Fibroblast of lung (primary cell): ENCODE results near the gene TUG1.

ENCODE experiments used
- EZH2 ChIP-seq: IDR thresholded peaks from 2 replicates; pipeline ENCODE4 v1.5.1; 2012; ENCODE audit warnings: low read length, control low read depth, mild to moderate bottlenecking; ENCODE audit errors: missing control alignments
- TF ChIP-seq, protein P1 (sequence below), 2 donors: IDR thresholded peaks in 1 of 2; conservative IDR thresholded peaks in 1 of 2; 1 replicate in 1 of 2; 2 replicates in 1 of 2; pipeline ENCODE4 v1.5.1; 2011 to 2012; ENCODE audit warnings: low read length in 2 of 2, control low read depth in 1 of 2, inconsistent platforms in 1 of 2, low read depth in 1 of 2, mild to moderate bottlenecking in 1 of 2

DNA sequence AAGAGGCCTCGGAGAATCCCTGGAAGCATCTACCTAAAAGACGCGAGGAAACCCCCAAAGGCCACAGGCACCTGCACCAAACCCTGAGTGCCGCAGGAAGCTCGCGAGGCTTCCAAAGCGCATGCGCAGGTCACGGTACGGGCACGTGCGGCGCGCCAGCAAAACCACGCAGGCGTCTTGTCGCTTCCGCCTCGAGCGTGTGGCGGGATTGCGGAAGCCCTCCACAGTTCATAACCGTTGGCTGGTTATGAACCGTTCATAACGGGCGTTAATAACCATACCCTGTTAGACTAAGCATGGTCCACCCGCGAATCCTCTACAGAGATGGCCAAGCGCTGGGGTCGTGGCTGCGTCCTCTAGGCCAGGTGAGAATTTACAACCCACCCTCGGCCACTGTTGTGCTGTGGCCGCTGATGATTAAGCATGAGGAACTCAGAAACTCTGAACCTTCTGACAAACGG lies 46.9 kb upstream of the TUG1 start:
- TF ChIP-seq, protein P1, sequence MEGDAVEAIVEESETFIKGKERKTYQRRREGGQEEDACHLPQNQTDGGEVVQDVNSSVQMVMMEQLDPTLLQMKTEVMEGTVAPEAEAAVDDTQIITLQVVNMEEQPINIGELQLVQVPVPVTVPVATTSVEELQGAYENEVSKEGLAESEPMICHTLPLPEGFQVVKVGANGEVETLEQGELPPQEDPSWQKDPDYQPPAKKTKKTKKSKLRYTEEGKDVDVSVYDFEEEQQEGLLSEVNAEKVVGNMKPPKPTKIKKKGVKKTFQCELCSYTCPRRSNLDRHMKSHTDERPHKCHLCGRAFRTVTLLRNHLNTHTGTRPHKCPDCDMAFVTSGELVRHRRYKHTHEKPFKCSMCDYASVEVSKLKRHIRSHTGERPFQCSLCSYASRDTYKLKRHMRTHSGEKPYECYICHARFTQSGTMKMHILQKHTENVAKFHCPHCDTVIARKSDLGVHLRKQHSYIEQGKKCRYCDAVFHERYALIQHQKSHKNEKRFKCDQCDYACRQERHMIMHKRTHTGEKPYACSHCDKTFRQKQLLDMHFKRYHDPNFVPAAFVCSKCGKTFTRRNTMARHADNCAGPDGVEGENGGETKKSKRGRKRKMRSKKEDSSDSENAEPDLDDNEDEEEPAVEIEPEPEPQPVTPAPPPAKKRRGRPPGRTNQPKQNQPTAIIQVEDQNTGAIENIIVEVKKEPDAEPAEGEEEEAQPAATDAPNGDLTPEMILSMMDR (conservative IDR thresholded peaks at IDR 0.05 in 1 of 2, IDR thresholded peaks at IDR 0.05 in 1 of 2; ENCODE audit: low read depth in 1 of 2, low read length in 2 of 2), result no peak
- no peak for TF ChIP-seq EZH2
